Psoas muscle (tissue), 8 donors: ENCODE results near the gene ITLN1. TPM values are rescaled to one million over a fixed set of nuclear protein-coding genes. Genes with fewer than 3 reads are reported as not detected.
"Not testable (repeated sequence)": the region's sequence is repeated elsewhere in the genome, so short reads cannot be mapped to it uniquely, and the experiment has no call there.

Source experiments
- ATAC-seq, 4 donors: fragments of 200-7000 bp; cut with Tn5 transposase; one replicate each; pipeline ENCODE4 v1.9.1; 2020; ENCODE audit warnings: moderate library complexity in 3 of 4, mild to moderate bottlenecking in 2 of 4
- DNase-seq, 2 donors: peaks; one replicate each; pipeline ENCODE4 v3.0.0-alpha.2; 2020
- H3K27ac ChIP-seq: fragments of 200-600 bp; one replicate; pipeline ENCODE4 v1.8.0; 2022
- H3K27me3 ChIP-seq, 3 donors: fragments of 200-600 bp in 1 of 3; one replicate each; pipeline versions ENCODE4 v1.6.1 to v1.8.0; 2013 to 2022; ENCODE audit warnings: low read length in 2 of 3, mild to moderate bottlenecking in 2 of 3, moderate library complexity in 1 of 3; ENCODE audit not compliant: insufficient read depth in 3 of 3
- H3K36me3 ChIP-seq, 2 donors: fragments of 200-600 bp in 1 of 2; one replicate each; pipeline versions ENCODE4 v1.6.1 to v1.8.0; 2013 to 2022; ENCODE audit warnings: low read depth in 1 of 2, mild to moderate bottlenecking in 1 of 2, moderate library complexity in 1 of 2; ENCODE audit not compliant: insufficient read depth in 1 of 2
- H3K4me1 ChIP-seq: fragments of 200-600 bp; one replicate; pipeline ENCODE4 v1.8.0; 2022
- H3K4me3 ChIP-seq: fragments of 200-600 bp; one replicate; pipeline ENCODE4 v1.8.0; 2022; ENCODE audit warnings: mild to moderate bottlenecking
- H3K9me3 ChIP-seq: fragments of 200-600 bp; one replicate; pipeline ENCODE4 v1.8.0; 2022
- CTCF ChIP-seq: fragments of 200-600 bp; IDR thresholded peaks from one replicate; pipeline ENCODE4 v1.8.0; 2022; ENCODE audit warnings: antibody characterized with exemption
- WGBS, 3 donors: extraction: QIAGEN DNeasy Blood & Tissue Kit; methylation state at CpG; one replicate each; pipeline versions ENCODE4 v1.1.6 to v1.1.7; 2013; 5-methylcytosine and 5-hydroxymethylcytosine counted together
- intact Hi-C, 2 donors: fragments of 100-400 bp; cut with DNase I; formaldehyde crosslinking; loops; one replicate each; pipeline versions ENCODE4 v1.11.0 to v1.14.2; 2022
- polyA plus RNA-seq, 3 donors: library from polyadenylated mRNA; stranded (reverse); fragments of 200-250 nt; gene quantifications; one replicate each; pipeline ENCODE4 v1.2.3, GENCODE V29; 2013
- total RNA-seq, 4 donors: library from RNA; stranded (reverse); fragmentation: NEBNext Ultra II Directional in 2 of 4; extraction: Animal tissue kit (Norgen Biotek cat#: 25700) in 2 of 4; gene quantifications; one replicate each; pipeline versions ENCODE4 v1.2.1 to v1.2.4, GENCODE V29; 2021 to 2023
- donor health status: healthy with polysubstance abuse.
- donor health status: DM: no; HTN: no; CAD: no; lungs with moderate emphysema.
- donor health status: Bipolar disorder and iron deficiency.
- donor health status: healthy.
- donor health status: DM: yes; HTN: yes; CAD: no.
- donor health status: DM: no; HTN: no; CAD: no.
- donor health status: DM: no; HTN: no; CAD: no.
- donor health status: DM: yes; HTN: yes; CAD: no.

ITLN1 gene
- total and polyA plus RNA-seq, 7 donors: 0.09 to 2.6 (median 0.74) TPM; not detected in 1

GRCh38 chr1:160882582-160882981 lies 2.4 kb downstream of the ITLN1 start:
- intact Hi-C loops: no loop called here
- no peak overlapping the region for H3K27ac ChIP-seq
- WGBS, 3 donors: 94 to 100% (median 98%) methylated on average over 1 of the region's 1 CpG
- no peak for TF ChIP-seq CTCF
- H3K4me1 ChIP-seq: no peaks in the 10 kb centered on the region
- H3K9me3 ChIP-seq: no peaks in the 10 kb centered on the region
- no peak for DNase-seq
- no peak overlapping the region for H3K4me3 ChIP-seq
- H3K27me3 ChIP-seq: peaks cover 0 to 4% (median 0%) of the 10 kb centered on the region in 3 donors
- ATAC-seq: no peak
- H3K36me3 ChIP-seq: no peaks in the 10 kb centered on the region

- 72 to 81% (median 80%) methylated on average over 7 of the region's 7 CpGs for WGBS, 3 donors
- H3K27me3 ChIP-seq, H3K36me3 ChIP-seq, H3K9me3 ChIP-seq, DNase-seq, H3K27ac ChIP-seq, intact Hi-C loops, H3K4me3 ChIP-seq, ATAC-seq, H3K4me1 ChIP-seq: not testable (repeated sequence)
These were observed 3.7 kb downstream of the ITLN1 start for GRCh38 chr1:160881264-160881663.

GRCh38 chr1:160880216-160880615 lies 4.8 kb downstream of the ITLN1 start:
- ATAC-seq (no peak), DNase-seq (no peak)
- H3K27me3 ChIP-seq: peaks cover 0 to 4% (median 3%) of the 10 kb centered on the region in 3 donors
- H3K9me3 ChIP-seq: no peaks in the 10 kb centered on the region
- H3K4me3 ChIP-seq: no peak overlapping the region
- H3K36me3 ChIP-seq: no peaks in the 10 kb centered on the region
- no peak for TF ChIP-seq CTCF
- 74 to 85% (median 82%) methylated on average over 3 of the region's 3 CpGs for WGBS, 3 donors
- H3K27ac ChIP-seq: no peak overlapping the region
- intact Hi-C loops: no loop called here
- H3K4me1 ChIP-seq: no peaks in the 10 kb centered on the region

GRCh38 chr1:160879056-160879455 lies 5.9 kb downstream of the ITLN1 start:
- Histone ChIP-seq H3K4me3 (no peak overlapping the region), H3K36me3 (no peaks in the 10 kb centered on the region), H3K4me1 (no peaks in the 10 kb centered on the region), H3K27ac (no peak overlapping the region), H3K9me3 (no peaks in the 10 kb centered on the region), H3K27me3 (peaks cover 0 to 4% (median 3%) of the 10 kb centered on the region in 3 donors)
- intact Hi-C loops: no loop called here
- ATAC-seq (no peak), DNase-seq (no peak)
- no peak for TF ChIP-seq CTCF
- WGBS, 3 donors: 55 to 59% (median 55%) methylated on average over 8 of the region's 8 CpGs

GRCh38 chr1:160877221-160877620 lies 7.8 kb downstream of the ITLN1 start:
- no peaks in the 10 kb centered on the region for H3K36me3 ChIP-seq
- H3K9me3 ChIP-seq: no peaks in the 10 kb centered on the region
- H3K4me3 ChIP-seq: no peak overlapping the region
- no peak for DNase-seq
- intact Hi-C loops: no loop called here
- no peak overlapping the region for H3K27ac ChIP-seq
- no peaks in the 10 kb centered on the region for H3K4me1 ChIP-seq
- peaks cover 0 to 4% (median 3%) of the 10 kb centered on the region in 3 donors for H3K27me3 ChIP-seq
- TF ChIP-seq CTCF: no peak
- ATAC-seq: no peak
